HEK293 (cell line): ENCODE results near the gene TRIM26.

Experiments used
- HOXA7 ChIP-seq: sonication (generic); formaldehyde crosslinking; IDR thresholded peaks from 2 replicates; pipeline ENCODE4 v1.8.1; 2022; ENCODE audit warnings: missing genetic modification reagents, borderline replicate concordance
- PRDM1 ChIP-seq: fragments of 450-650 bp; formaldehyde crosslinking; IDR thresholded peaks from 2 replicates; pipeline ENCODE4; 2016; ENCODE audit warnings: missing biosample characterization, missing genetic modification characterization
- ZBTB8A ChIP-seq: fragments of 450-650 bp; formaldehyde crosslinking; IDR thresholded peaks from 2 replicates; pipeline ENCODE4 v1.5.1; 2016; ENCODE audit warnings: missing biosample characterization, missing genetic modification characterization
- ZNF155 ChIP-seq: fragments of 450-650 bp; formaldehyde crosslinking; IDR thresholded peaks from 2 replicates; pipeline ENCODE4 v1.5.1; 2016; ENCODE audit warnings: missing biosample characterization, missing genetic modification characterization
- TF ChIP-seq, protein P1 (sequence below): fragments of 450-650 bp; formaldehyde crosslinking; IDR thresholded peaks from 2 replicates; pipeline ENCODE4 v1.5.1; 2016; ENCODE audit warnings: missing biosample characterization, missing genetic modification characterization
- TF ChIP-seq, protein P2 (sequence below): fragments of 450-650 bp; formaldehyde crosslinking; IDR thresholded peaks from 2 replicates; pipeline ENCODE4 v1.5.1; 2016; ENCODE audit warnings: missing biosample characterization, missing genetic modification characterization
- TF ChIP-seq, protein P3 (sequence below): fragments of 450-650 bp; formaldehyde crosslinking; IDR thresholded peaks from 2 replicates; pipeline ENCODE4 v1.5.1; 2017; ENCODE audit warnings: missing biosample characterization, missing genetic modification characterization
- TF ChIP-seq, protein P4 (sequence below): fragments of 450-650 bp; formaldehyde crosslinking; IDR thresholded peaks from 2 replicates; pipeline ENCODE4 v1.5.1; 2016; ENCODE audit warnings: missing biosample characterization, missing genetic modification characterization, borderline replicate concordance

DNA sequence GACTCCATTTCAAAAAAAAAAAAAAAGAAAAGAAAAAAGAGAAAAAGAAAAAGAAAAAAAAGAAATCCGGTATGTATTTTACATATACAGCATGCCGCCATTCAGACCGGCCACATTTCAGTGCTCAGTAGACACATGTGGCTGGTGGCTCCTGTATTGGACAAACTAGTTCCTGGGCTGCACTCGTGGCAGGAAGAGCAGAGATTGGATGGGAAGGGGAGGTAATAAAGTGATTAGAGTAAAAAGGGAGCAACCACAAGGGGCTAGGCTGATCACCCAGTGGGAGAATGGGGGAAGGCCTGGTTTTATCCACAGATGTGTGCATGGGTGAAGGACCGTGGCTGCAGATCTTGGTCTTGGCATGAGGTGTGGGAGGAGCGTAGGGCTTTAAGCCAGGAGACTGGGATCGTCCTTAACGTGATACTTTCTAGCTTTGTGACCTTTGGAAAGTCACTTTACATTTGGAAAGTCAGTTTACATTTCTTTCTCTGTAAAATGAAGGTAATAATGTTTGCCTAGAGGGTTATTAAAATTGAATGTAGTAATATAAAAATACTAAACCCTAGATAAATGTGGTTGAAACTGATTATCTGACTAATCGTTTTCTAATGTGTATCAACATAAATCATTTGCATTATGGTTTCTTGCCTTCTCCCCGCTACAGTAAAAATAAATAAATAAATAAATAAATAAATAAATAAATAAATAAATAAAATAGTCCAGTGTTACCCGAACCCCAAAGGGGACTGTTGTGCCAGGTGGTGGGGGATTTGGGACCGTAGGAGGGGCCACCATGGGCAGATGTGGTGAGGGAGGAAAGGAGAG, 50.7 kb downstream of the TRIM26 start:
- no peak for TF ChIP-seq PRDM1
- TF ChIP-seq HOXA7 (CRISPR knock-in tag): no peak
- TF ChIP-seq, protein P1, sequence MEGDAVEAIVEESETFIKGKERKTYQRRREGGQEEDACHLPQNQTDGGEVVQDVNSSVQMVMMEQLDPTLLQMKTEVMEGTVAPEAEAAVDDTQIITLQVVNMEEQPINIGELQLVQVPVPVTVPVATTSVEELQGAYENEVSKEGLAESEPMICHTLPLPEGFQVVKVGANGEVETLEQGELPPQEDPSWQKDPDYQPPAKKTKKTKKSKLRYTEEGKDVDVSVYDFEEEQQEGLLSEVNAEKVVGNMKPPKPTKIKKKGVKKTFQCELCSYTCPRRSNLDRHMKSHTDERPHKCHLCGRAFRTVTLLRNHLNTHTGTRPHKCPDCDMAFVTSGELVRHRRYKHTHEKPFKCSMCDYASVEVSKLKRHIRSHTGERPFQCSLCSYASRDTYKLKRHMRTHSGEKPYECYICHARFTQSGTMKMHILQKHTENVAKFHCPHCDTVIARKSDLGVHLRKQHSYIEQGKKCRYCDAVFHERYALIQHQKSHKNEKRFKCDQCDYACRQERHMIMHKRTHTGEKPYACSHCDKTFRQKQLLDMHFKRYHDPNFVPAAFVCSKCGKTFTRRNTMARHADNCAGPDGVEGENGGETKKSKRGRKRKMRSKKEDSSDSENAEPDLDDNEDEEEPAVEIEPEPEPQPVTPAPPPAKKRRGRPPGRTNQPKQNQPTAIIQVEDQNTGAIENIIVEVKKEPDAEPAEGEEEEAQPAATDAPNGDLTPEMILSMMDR (tag by site-specific recombination): no peak
- TF ChIP-seq ZNF155 (tag by site-specific recombination): 0 out of 2 replicates have a peak, but pooled peaks have one; percentile 82
- TF ChIP-seq ZBTB8A (tag by site-specific recombination): peak; percentile 92
- TF ChIP-seq, protein P2, sequence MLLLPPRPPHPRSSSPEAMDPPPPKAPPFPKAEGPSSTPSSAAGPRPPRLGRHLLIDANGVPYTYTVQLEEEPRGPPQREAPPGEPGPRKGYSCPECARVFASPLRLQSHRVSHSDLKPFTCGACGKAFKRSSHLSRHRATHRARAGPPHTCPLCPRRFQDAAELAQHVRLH (tag by site-specific recombination): peak; percentile 92
- TF ChIP-seq, protein P3, sequence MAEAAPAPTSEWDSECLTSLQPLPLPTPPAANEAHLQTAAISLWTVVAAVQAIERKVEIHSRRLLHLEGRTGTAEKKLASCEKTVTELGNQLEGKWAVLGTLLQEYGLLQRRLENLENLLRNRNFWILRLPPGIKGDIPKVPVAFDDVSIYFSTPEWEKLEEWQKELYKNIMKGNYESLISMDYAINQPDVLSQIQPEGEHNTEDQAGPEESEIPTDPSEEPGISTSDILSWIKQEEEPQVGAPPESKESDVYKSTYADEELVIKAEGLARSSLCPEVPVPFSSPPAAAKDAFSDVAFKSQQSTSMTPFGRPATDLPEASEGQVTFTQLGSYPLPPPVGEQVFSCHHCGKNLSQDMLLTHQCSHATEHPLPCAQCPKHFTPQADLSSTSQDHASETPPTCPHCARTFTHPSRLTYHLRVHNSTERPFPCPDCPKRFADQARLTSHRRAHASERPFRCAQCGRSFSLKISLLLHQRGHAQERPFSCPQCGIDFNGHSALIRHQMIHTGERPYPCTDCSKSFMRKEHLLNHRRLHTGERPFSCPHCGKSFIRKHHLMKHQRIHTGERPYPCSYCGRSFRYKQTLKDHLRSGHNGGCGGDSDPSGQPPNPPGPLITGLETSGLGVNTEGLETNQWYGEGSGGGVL (tag by site-specific recombination): no peak
- TF ChIP-seq, protein P4, sequence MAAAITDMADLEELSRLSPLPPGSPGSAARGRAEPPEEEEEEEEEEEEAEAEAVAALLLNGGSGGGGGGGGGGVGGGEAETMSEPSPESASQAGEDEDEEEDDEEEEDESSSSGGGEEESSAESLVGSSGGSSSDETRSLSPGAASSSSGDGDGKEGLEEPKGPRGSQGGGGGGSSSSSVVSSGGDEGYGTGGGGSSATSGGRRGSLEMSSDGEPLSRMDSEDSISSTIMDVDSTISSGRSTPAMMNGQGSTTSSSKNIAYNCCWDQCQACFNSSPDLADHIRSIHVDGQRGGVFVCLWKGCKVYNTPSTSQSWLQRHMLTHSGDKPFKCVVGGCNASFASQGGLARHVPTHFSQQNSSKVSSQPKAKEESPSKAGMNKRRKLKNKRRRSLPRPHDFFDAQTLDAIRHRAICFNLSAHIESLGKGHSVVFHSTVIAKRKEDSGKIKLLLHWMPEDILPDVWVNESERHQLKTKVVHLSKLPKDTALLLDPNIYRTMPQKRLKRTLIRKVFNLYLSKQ: peak; percentile 97; the same call in 1 of the 2 replicates
